CD4-positive, alpha-beta T cell treated with Interleukin-12 subunit alpha and Interleukin-12 subunit beta, for 1 hour (primary cell): ENCODE results near the gene E2F6.
"Not testable (repeated sequence)": the region's sequence is repeated elsewhere in the genome, so short reads cannot be mapped to it uniquely, and the experiment has no call there.

Experiments used
- DNase-seq: peaks from one replicate; pipeline ENCODE4 v3.0.0-alpha.2; 2020

E2F6 gene

DNA sequence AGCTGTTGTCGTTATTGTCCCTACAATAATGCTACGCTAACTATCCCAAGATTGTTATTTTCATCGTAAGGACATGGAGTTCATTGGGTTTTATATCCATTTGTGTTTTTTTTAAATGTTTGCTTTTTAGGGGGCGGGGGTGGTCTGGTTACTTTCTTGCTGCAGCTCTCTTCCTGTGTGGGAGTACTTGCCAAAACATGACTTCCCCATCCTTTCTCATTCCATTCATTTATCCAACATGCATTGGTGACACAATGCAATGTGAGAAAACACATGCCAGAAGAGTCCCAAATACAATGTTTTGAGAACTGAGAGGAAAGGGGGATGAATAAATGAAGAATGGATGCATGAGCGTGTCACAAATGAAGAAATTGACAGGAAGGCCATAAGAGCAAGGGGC is 55.9 kb downstream of the E2F6 start:
- DNase-seq: no peak

- DNase-seq: no peak
Measured at GRCh38 chr2:11409572-11409959, 56.4 kb downstream of the E2F6 start.

GRCh38 chr2:11408959-11409571 is 56.9 kb downstream of the E2F6 start:
- no peak for DNase-seq

- DNase-seq: no peak
Measured at GRCh38 chr2:11407413-11407812, 58.5 kb downstream of the E2F6 start.

DNA sequence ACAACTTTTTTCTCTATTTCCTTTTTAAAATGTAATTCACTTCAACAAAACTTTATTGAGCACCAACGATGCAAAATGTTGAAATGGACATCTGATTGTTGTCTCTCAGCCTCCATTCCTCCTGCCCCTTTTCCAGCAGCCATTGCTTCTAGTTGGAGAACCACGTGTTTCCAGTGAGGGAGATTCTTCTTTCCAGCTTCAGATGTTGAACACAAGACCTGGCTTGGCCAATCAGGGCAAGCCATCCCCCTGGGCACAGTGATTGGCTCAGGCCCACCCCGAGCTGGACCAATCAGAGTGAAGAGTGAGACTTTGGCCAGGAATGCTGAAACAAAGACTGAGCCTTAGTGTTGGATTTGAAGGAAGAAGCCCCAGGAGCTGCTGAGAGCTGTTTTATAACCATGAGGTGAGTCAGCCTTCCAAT is 59.0 kb downstream of the E2F6 start:
- no peak for DNase-seq

- DNase-seq: no peak
Measured at GRCh38 chr2:11406267-11406957, 59.5 kb downstream of the E2F6 start.

DNA sequence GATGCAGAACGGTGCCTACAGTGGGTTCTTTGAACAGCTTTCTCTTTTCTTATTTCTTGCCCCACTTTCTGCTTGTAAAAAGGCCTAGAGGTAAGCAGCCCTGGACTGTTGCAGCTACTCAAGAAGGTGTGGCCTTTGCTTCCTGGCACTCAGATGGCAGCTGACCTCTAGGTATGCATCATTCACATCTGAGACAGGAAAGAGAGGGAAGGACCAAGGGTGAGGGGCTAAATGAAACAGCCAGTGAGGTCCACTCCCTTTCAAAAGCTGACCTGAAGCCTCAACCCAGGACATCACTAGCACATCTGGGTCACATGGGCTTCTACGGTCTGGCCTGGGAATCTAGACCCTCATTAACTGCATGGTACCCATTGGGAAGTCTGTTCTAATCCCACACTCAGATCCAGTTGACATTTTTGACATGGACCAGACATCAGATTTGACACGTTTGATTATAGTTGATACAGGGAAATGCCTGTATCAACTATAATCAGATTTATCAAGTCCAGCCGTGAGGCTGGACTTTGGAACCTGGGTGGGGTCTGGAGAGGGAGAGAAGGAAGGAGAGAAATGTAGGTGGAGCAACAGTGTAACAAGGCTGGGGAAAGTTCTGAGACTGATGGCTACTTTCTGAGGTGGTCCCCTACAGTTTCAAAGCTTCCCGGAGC is 60.2 kb downstream of the E2F6 start:
- DNase-seq: no peak

DNA sequence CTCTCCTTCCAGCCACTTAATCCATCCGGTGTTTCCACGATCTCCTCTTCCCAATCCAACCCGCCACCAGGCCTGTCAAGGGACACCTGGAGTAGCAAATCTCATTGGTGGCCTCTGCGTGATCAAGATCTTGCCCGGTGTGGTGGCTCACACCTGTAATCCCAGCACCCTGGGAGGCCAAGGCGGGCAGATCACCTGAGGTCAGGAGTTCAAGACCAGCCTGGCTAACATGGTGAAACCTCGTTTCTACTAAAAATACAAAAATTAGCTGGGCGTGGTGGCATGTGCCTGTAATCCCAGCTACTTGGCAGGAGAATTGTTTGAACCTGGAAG is 60.9 kb downstream of the E2F6 start:
- not testable (repeated sequence) for DNase-seq

DNA sequence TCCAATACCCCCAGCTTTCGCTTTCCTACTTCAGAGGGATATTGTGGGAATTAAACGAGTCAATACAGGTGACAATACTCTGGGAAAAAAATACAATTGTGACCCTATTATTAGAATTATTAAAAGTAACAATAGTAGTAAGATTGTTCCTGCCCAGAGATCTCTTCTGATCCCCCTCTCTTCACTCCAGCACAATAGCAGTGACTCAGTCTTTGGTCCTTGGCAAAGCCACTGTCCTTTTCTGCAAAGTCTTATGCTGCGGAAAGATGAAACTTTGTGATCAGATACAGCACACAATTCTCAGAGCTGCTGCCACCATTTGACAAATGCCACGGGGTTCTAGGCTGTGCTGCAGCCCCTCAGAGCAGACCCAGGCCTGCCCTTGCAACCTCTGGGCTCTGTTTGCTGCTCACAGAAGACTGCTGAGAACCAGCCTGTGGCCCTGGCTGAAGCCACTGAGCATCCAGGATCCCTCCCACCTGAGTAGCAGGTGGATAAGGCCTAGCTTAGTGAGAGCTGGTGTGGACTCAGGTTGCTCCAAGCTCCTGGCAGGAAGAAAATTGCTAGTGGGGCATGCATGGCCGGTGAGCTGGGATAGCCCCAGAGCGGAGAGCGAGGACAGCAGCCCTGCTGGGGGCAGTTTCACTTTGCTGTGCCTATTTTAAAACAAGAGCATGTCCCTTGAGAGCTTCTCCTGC is 61.4 kb downstream of the E2F6 start:
- no peak for DNase-seq

DNA sequence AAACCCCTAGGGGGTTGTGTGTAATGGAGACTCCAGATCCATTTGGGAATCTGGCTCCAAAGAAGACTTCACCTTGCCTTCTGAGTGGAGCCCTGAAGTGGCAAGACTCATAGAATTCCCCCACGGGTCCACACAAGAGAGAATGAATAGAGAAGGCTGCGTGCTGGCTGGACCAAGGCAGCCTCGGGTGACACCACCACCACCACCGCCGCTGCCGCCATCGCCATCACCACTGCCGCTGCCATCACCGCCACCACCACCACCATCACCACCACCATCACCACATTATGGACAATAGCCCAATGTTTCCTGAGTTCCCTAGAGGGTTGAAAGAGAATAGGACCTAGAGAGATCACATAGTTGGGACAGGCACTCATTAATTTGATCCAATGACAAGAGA is 63.5 kb downstream of the E2F6 start:
- no peak for DNase-seq

GRCh38 chr2:11399438-11399762 is 66.6 kb downstream of the E2F6 start:
- DNase-seq: no peak

DNA sequence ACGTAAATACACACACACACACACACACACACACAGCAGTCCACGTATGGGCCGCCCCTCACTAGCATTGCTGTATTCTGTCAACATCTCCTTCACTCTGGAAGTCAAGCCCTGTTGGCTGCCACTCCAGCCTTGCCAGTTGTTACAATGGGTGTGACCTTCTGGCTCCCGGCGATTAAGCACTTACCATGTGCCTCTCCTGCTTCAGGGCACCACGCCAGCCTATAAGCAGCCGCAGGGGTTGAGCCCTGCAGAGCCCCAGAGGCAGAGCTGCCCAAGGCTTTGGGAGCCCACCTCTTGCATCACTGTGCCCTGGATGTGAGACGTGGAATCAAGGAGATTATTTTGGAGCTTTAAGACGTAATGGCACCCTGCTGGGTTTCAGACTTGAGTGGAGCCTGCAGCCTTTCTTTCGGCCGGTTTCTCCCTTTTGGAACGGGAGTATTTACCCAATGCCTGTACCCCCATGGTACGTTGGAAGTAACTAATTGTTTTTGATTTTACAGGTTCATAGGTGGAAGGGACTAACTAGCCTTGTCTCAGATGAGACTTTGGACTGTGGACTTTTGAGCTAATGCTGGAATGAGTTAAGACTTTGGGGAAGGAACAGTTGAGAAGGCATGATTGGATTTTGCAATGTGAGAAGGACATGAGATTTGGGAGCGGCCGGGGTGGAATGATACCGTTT is 67.1 kb downstream of the E2F6 start:
- DNase-seq: no peak

- no peak for DNase-seq
Measured at GRCh38 chr2:11397513-11397912, 68.4 kb downstream of the E2F6 start.

DNA sequence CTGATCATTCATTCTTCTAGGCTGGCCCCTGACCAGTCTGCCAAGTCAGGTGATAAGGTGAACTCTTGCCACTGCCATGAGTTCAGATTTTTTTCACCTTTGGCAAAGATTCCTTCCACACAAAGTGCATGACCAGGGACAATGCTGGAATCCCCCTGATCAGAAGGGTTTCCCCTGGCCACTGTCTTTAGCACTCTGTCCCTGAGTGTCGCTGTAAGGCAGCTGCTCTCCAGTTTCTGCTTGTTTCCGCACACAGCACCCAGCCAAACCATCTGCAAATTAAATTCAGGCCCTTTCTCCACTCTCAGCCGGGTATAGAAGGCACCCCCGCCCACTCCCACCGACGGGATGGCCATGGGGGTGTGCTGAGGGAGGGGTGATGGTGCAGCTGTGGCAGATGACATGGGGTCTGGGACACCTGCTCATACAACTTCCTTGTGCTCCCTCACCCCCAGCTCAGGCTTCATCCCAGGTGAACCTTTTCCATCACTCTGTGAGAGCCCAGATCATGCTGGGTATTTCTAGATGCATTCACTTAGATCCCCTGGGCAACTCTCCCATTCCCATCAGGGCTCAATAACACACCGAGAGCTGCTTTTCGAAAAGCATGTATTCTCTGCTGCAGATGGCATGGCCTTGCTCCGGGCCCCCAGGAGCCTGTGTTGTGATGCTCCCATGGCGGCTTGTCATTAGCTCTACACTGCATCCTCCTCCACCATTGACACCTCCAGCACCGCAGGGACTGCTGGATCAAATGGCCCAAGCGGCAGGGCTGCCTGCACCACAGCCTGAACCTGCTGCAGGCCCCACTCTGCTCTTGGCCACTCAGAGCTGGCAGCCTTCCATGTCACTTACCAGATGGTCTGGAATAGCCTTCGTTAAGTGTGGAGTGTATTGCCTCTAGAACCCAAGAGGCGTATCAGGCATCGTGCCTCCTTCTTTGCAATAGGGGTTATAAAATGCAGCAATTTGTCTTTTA is 69.2 kb downstream of the E2F6 start:
- DNase-seq: no peak

- no peak for DNase-seq
Measured at GRCh38 chr2:11396021-11396420, 69.9 kb downstream of the E2F6 start.

DNA sequence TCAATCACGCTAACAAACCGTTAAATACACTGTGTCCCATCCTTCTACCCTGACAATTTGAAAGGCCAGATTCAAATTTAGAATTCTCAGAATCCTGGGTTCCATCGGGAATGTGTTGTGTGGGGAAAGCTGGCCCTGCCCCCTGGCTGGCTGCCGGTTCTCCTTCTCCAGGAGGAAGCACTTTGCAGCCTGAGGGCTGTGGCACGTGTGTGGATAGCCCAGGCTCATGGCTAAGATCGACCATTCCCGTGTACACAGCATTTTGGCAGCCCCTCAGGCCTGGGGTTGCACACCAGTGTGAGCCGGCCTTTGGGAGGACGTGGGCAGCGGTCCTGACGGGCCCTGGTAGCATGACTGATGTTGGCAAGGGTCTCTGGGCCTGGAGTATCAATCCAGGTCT is 70.6 kb downstream of the E2F6 start:
- DNase-seq: no peak
